SKM-1 treated with dmso at 0.1 percent for 144 hours (cell line): ENCODE data around the gene DYRK1B.
"Not testable (repeated sequence)": the region's sequence is repeated elsewhere in the genome, so short reads cannot be mapped to it uniquely, and the experiment has no call there.

Experiments used
- DNase-seq: peaks from one replicate; lab custom pipeline; 2025; ENCODE audit not compliant: unreplicated experiment; lab: John Stamatoyannopoulos, UW

The DYRK1B gene

GRCh38 chr19:39831679-39832078 is 2.3 kb downstream of the DYRK1B start:
- no peak for DNase-seq

- no peak for DNase-seq
Measured at GRCh38 chr19:39830847-39831246, 3.1 kb downstream of the DYRK1B start.

- no peak for DNase-seq
Measured at GRCh38 chr19:39830406-39830805, 3.6 kb downstream of the DYRK1B start.

- DNase-seq = no peak
Measured at GRCh38 chr19:39829702-39830275, 4.2 kb downstream of the DYRK1B start.

- DNase-seq = no peak
Measured at GRCh38 chr19:39828654-39829032, 5.3 kb downstream of the DYRK1B start.

- DNase-seq = no peak
Measured at GRCh38 chr19:39828015-39828653, 5.8 kb downstream of the DYRK1B start.

- no peak for DNase-seq
Measured at GRCh38 chr19:39827216-39827615, 6.7 kb downstream of the DYRK1B start.

- DNase-seq = no peak
Measured at GRCh38 chr19:39826311-39826945, 7.5 kb downstream of the DYRK1B start.

- DNase-seq = no peak
Measured at GRCh38 chr19:39825531-39826076, 8.4 kb downstream of the DYRK1B start.

- no peak for DNase-seq
Measured at GRCh38 chr19:39825093-39825463, 8.9 kb downstream of the DYRK1B start.

GRCh38 chr19:39824143-39825092 is 9.5 kb downstream of the DYRK1B start:
- peak; percentile 92 for DNase-seq

- no peak for DNase-seq
Measured at GRCh38 chr19:39823686-39824085, 10.3 kb downstream of the DYRK1B start.

GRCh38 chr19:39820696-39821095 is 13.3 kb downstream of the DYRK1B start:
- DNase-seq = no peak

GRCh38 chr19:39819786-39820185 is 14.2 kb downstream of the DYRK1B start:
- no peak for DNase-seq

GRCh38 chr19:39818626-39819097 is 15.3 kb downstream of the DYRK1B start:
- no peak for DNase-seq

GRCh38 chr19:39817888-39818561 is 15.9 kb downstream of the DYRK1B start:
- no peak for DNase-seq

GRCh38 chr19:39816287-39817048 is 17.5 kb downstream of the DYRK1B start:
- no peak for DNase-seq

GRCh38 chr19:39814595-39814994 is 19.4 kb downstream of the DYRK1B start:
- no peak for DNase-seq

GRCh38 chr19:39814111-39814510 is 19.9 kb downstream of the DYRK1B start:
- not testable (repeated sequence) for DNase-seq
